ENCODE data around the gene C16orf87.

- TF ChIP-seq POLR2A (IDR thresholded peaks at IDR 0.05) (no peak), CTCF (IDR thresholded peaks at IDR 0.05) (no peak)
These were observed 44.3 kb upstream of the C16orf87 start for GRCh38 chr16:46875243-46875642.

All from tibial nerve (tissue), 3 donors.